Body of pancreas (tissue), 4 donors: ENCODE results near the gene MTMR12.

ENCODE experiments used
- CTCF ChIP-seq, 7 experiments: fragments of 450-650 bp in 4 of 7; fragments of 200-600 bp in 3 of 7; sonication (generic) in 3 of 7; IDR thresholded peaks; one replicate each; pipeline ENCODE4 v1.5.1; 2016 to 2019; ENCODE audit warnings: antibody characterized with exemption in 7 of 7
- POLR2A ChIP-seq, 3 donors: fragments of 450-650 bp; IDR thresholded peaks; one replicate each; pipeline ENCODE4 v1.6.1; 2016; ENCODE audit warnings: antibody characterized with exemption in 3 of 3, mild to moderate bottlenecking in 2 of 3

DNA sequence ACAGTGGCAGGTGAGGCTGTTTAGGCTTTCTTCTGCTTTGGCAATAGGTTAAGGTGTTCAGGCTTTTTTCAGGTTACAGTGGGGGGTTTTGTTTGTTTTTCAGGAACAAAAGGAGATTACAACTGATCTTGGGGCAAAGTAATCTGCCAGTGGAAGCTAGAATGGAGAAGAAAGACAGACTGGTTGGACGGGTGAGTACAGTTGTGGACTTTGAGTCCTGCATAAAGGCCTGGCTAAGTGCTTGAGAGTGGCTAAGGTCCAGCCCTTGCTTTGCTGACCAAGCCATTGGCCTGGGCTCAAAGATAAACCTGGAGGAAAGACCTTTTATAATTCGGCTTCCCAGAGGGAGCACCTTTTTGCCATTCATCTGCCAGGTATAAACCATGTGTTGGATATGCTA is 63.1 kb downstream of the MTMR12 start:
- no peak for TF ChIP-seq POLR2A (IDR thresholded peaks at IDR 0.05)
- TF ChIP-seq CTCF (IDR thresholded peaks at IDR 0.05): peak in 2 of 7 experiments; percentile 1 to 3
